HEK293 (cell line): Measurements from ENCODE around the gene SMURF1.

ENCODE experiments used
- CTCF ChIA-PET: fragments of 350-600 bp; formaldehyde crosslinking; extraction: SDS; loops from one replicate; lab custom pipeline; 2021; ENCODE audit warnings: antibody characterized with exemption; lab: Yijun Ruan, JAX
- POLR2A ChIA-PET: fragments of 300-600 bp; formaldehyde crosslinking; extraction: SDS; loops from one replicate; lab custom pipeline; 2020; ENCODE audit warnings: antibody characterized with exemption, inconsistent platforms; lab: Yijun Ruan, JAX
- H3K27ac ChIP-seq: fragments of 200-500 bp; sonication (Bioruptor generic); 2 replicates; pipeline ENCODE4 v1.5.1; 2014; ENCODE audit warnings: low read depth, low read length, control low read depth, inconsistent platforms; ENCODE audit errors: extremely low read depth
- H3K36me3 ChIP-seq, 2 experiments: fragments of 200-500 bp in 1 of 2; sonication (Bioruptor generic) in 1 of 2; 1 replicate in 1 of 2; 2 replicates in 1 of 2; pipeline ENCODE4 v1.5.1; 2014 to 2017; ENCODE audit warnings: inconsistent platforms in 2 of 2, low read length in 2 of 2; ENCODE audit not compliant: control insufficient read depth in 2 of 2, insufficient read depth in 1 of 2
- H3K4me1 ChIP-seq: fragments of 200-500 bp; sonication (Bioruptor generic); 2 replicates; pipeline ENCODE4 v1.5.1; 2014; ENCODE audit warnings: mild to moderate bottlenecking, low read length, inconsistent platforms; ENCODE audit not compliant: control insufficient read depth, insufficient read depth
- H3K4me3 ChIP-seq: 2 replicates; pipeline ENCODE4 v1.5.1; 2011; ENCODE audit warnings: low read depth, mild to moderate bottlenecking, control low read depth, low read length, moderate library complexity
- H3K9me3 ChIP-seq: fragments of 200-500 bp; sonication (Bioruptor generic); 2 replicates; pipeline ENCODE4 v1.5.1; 2014; ENCODE audit warnings: low read depth, low read length, inconsistent platforms; ENCODE audit not compliant: control insufficient read depth, insufficient read depth
- EGR2 ChIP-seq: fragments of 450-650 bp; formaldehyde crosslinking; IDR thresholded peaks from 2 replicates; pipeline ENCODE4 v1.5.1; 2016; ENCODE audit warnings: low read depth, missing biosample characterization, missing genetic modification characterization
- GFI1B ChIP-seq: fragments of 450-650 bp; formaldehyde crosslinking; IDR thresholded peaks from 2 replicates; pipeline ENCODE4 v1.5.1; 2016; ENCODE audit warnings: missing biosample characterization, missing genetic modification characterization
- GLI4 ChIP-seq: fragments of 450-650 bp; formaldehyde crosslinking; IDR thresholded peaks from 2 replicates; pipeline ENCODE4 v1.5.1; 2016; ENCODE audit warnings: missing biosample characterization, missing genetic modification characterization
- PRDM1 ChIP-seq: fragments of 450-650 bp; formaldehyde crosslinking; IDR thresholded peaks from 2 replicates; pipeline ENCODE4; 2016; ENCODE audit warnings: missing biosample characterization, missing genetic modification characterization
- WT1 ChIP-seq: fragments of 450-650 bp; formaldehyde crosslinking; IDR thresholded peaks from 2 replicates; pipeline ENCODE4 v1.5.1; 2016; ENCODE audit warnings: missing biosample characterization, missing genetic modification characterization
- ZBTB17 ChIP-seq: fragments of 450-650 bp; formaldehyde crosslinking; IDR thresholded peaks from 2 replicates; pipeline ENCODE4 v1.5.1; 2016; ENCODE audit warnings: missing biosample characterization, missing genetic modification characterization
- ZFHX2 ChIP-seq: fragments of 450-650 bp; formaldehyde crosslinking; conservative IDR thresholded peaks from 2 replicates; pipeline ENCODE4 v1.5.1; 2016; ENCODE audit warnings: missing biosample characterization, missing genetic modification characterization
- ZFP37 ChIP-seq: fragments of 450-650 bp; formaldehyde crosslinking; IDR thresholded peaks from 2 replicates; pipeline ENCODE4 v1.5.1; 2016; ENCODE audit warnings: missing biosample characterization, missing genetic modification characterization
- ZFP41 ChIP-seq: fragments of 450-650 bp; formaldehyde crosslinking; IDR thresholded peaks from 2 replicates; pipeline ENCODE4 v1.5.1; 2016; ENCODE audit warnings: missing biosample characterization, missing genetic modification characterization, borderline replicate concordance
- ZNF24 ChIP-seq: fragments of 450-650 bp; formaldehyde crosslinking; IDR thresholded peaks from 2 replicates; pipeline ENCODE4 v1.5.1; 2016; ENCODE audit warnings: missing biosample characterization, missing genetic modification characterization
- ZNF555 ChIP-seq: fragments of 450-650 bp; formaldehyde crosslinking; conservative IDR thresholded peaks from 2 replicates; pipeline ENCODE4 v1.5.1; 2017; ENCODE audit warnings: missing biosample characterization, mild to moderate bottlenecking, missing genetic modification characterization, inconsistent platforms
- TF ChIP-seq, protein P1 (sequence below): fragments of 450-650 bp; formaldehyde crosslinking; IDR thresholded peaks from 2 replicates; pipeline ENCODE4 v1.5.1; 2016; ENCODE audit warnings: missing biosample characterization, missing genetic modification characterization
- TF ChIP-seq, protein P2 (sequence below): fragments of 450-650 bp; formaldehyde crosslinking; IDR thresholded peaks from 2 replicates; pipeline ENCODE4 v1.5.1; 2016; ENCODE audit warnings: missing biosample characterization, missing genetic modification characterization
- TF ChIP-seq, protein P3 (sequence below): fragments of 450-650 bp; formaldehyde crosslinking; conservative IDR thresholded peaks from 2 replicates; pipeline ENCODE4 v1.5.1; 2016; ENCODE audit warnings: low read depth, missing biosample characterization, missing genetic modification characterization
- TF ChIP-seq, protein P4 (sequence below): fragments of 450-650 bp; formaldehyde crosslinking; IDR thresholded peaks from 2 replicates; pipeline ENCODE4 v1.5.1; 2016; ENCODE audit warnings: missing biosample characterization, missing genetic modification characterization
- TF ChIP-seq, protein P5 (sequence below): fragments of 450-650 bp; formaldehyde crosslinking; IDR thresholded peaks from 2 replicates; pipeline ENCODE4 v1.5.1; 2016; ENCODE audit warnings: missing biosample characterization, missing genetic modification characterization, borderline replicate concordance

Gene SMURF1

DNA sequence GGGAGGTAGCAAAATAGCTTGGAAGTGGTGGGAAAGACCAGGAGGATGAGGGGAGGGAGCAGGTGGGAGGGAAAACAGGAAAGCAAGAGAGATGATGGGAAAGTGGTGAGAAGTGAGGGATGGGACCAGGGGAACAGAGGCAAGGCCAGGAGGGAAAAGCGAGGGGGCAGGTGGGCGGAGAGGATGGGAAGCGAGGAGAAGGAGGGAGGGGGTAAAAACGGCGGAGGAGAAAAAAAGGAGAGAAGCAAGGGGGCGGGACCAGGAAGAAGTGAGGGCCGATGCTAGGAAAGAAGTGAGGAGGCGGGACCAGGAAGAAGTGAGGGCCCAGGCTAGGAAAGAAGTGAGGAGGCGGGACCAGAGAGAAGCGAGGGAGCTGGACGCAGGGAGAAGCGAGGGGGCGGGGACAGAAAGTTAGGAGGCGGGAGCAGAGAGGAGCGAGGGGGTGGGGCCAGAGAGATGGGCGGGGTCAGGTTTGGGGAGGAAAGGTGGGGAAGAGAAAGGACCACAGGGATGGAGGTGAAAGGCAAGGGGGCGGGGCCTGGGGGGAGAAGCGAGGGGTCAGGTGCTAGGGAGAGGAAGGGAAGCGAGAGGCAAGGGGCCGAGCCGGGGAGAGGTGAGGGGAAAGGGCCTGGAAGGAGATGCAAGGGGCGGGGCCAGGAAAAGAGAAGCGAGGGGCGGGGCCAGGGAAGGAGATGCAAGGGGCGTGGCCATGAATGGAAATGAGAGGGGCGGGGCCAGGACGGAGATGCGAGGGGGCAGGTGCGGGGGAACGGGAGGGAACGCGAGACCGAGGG lies 984 bp downstream of the SMURF1 start (continued):
- no peak for TF ChIP-seq ZFP41 (tag by site-specific recombination)
- peak; percentile 79; the same call in 1 of the 2 replicates for TF ChIP-seq GLI4 (tag by site-specific recombination)
- TF ChIP-seq, protein P1, sequence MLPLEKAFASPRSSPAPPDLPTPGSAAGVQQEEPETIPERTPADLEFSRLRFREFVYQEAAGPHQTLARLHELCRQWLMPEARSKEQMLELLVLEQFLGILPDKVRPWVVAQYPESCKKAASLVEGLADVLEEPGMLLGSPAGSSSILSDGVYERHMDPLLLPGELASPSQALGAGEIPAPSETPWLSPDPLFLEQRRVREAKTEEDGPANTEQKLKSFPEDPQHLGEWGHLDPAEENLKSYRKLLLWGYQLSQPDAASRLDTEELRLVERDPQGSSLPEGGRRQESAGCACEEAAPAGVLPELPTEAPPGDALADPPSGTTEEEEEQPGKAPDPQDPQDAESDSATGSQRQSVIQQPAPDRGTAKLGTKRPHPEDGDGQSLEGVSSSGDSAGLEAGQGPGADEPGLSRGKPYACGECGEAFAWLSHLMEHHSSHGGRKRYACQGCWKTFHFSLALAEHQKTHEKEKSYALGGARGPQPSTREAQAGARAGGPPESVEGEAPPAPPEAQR (tag by site-specific recombination): 0 out of 2 replicates have a peak, but pooled peaks have one; percentile 13
- TF ChIP-seq, protein P2, sequence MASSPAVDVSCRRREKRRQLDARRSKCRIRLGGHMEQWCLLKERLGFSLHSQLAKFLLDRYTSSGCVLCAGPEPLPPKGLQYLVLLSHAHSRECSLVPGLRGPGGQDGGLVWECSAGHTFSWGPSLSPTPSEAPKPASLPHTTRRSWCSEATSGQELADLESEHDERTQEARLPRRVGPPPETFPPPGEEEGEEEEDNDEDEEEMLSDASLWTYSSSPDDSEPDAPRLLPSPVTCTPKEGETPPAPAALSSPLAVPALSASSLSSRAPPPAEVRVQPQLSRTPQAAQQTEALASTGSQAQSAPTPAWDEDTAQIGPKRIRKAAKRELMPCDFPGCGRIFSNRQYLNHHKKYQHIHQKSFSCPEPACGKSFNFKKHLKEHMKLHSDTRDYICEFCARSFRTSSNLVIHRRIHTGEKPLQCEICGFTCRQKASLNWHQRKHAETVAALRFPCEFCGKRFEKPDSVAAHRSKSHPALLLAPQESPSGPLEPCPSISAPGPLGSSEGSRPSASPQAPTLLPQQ (tag by site-specific recombination): peak; percentile 76; the same call in 1 of the 2 replicates

DNA sequence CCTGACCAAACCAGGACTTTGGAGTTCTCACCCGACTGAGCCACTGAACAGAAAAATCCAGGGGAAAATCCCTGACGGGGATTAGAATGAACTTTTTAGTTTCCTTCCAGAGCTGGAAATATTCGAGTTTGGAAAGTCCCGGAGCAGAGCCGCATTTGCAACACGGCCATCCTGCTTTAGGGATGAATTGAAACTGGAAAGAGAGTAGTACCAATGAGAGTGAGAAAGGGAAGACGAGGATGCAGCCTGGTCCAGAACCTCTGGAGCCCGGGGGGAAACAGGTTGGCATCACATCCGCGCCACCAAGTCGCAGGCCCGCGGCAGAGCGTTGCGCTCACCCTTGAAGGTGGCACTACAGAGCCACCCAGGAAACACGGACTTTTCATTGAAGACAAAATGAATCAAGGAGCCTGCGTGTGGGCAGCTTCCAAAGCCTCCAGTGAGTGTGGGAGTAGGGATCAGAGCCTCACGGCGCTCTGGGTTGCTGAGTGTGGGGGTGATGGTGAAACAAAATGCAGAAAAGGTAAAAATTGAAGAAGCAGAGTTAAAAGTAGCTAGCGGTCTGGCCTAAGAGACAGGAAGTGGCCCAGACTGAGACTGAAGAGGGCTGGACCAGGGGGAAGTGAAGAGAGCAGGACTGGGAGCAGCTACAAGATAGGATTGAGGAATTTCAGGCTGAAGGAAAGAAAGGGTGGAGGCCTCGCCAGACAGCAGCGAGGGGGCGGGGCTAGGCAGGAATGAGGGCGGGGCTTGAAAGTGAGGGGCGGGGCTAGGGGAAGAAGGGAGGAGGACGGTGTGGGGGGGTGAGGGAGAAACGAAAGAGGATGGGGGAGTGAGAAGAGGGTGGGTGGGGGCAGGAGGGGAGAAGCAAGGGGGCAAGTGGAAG lies 1.8 kb downstream of the SMURF1 start:
- CTCF ChIA-PET: interaction anchor here (0.6 kb wide), 1 partner anchor 128 kb away, joined by 5 read pairs; no protein-coding TSS in a partner anchor
- Histone ChIP-seq H3K4me1 (0 out of 2 replicates have a peak, but pooled peaks cover 6% of the 10 kb centered on the region), H3K36me3 (no peaks in the 10 kb centered on the region), H3K27ac (peak overlapping the region; percentile 47), H3K9me3 (no peaks in the 10 kb centered on the region), H3K4me3 (peak overlapping the region; percentile 81)
- peak; percentile 84 for TF ChIP-seq EGR2 (tag by site-specific recombination)
- TF ChIP-seq PRDM1: peak; percentile 56; the same call in 1 of the 2 replicates
- peak; percentile 65; the same call in 1 of the 2 replicates for TF ChIP-seq ZBTB17
- TF ChIP-seq WT1 (tag by site-specific recombination): no peak
- TF ChIP-seq ZFP37: no peak
- TF ChIP-seq ZFHX2 (tag by site-specific recombination): peak; percentile 77
- TF ChIP-seq, protein P3, sequence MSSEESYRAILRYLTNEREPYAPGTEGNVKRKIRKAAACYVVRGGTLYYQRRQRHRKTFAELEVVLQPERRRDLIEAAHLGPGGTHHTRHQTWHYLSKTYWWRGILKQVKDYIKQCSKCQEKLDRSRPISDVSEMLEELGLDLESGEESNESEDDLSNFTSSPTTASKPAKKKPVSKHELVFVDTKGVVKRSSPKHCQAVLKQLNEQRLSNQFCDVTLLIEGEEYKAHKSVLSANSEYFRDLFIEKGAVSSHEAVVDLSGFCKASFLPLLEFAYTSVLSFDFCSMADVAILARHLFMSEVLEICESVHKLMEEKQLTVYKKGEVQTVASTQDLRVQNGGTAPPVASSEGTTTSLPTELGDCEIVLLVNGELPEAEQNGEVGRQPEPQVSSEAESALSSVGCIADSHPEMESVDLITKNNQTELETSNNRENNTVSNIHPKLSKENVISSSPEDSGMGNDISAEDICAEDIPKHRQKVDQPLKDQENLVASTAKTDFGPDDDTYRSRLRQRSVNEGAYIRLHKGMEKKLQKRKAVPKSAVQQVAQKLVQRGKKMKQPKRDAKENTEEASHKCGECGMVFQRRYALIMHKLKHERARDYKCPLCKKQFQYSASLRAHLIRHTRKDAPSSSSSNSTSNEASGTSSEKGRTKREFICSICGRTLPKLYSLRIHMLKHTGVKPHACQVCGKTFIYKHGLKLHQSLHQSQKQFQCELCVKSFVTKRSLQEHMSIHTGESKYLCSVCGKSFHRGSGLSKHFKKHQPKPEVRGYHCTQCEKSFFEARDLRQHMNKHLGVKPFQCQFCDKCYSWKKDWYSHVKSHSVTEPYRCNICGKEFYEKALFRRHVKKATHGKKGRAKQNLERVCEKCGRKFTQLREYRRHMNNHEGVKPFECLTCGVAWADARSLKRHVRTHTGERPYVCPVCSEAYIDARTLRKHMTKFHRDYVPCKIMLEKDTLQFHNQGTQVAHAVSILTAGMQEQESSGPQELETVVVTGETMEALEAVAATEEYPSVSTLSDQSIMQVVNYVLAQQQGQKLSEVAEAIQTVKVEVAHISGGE (tag by site-specific recombination): peak; percentile 43
- POLR2A ChIA-PET: interaction anchor here (0.6 to 1.2 kb wide), 4 partner anchors 21 to 231 kb away, joined by 3 to 6 read pairs (median 4); partner anchors contain the start of gene ARPC1A

DNA sequence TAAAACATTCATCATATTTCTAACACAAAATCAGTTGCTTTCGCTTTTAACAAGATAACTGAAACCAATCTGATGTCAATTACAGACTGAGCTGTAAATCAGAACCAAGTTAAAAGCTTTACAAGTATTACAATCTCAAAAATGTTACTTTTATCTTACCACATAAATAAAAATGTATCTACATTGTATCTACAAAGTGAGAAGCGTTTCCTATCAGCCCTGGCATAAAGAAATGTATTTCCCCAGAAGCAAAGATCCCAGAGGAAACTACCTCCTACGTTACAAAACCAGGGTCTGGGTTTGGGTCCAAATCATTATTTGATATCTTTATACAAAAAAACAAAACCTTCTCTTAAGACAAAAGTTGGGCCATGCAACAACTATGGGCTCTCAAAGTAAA lies 2.6 kb downstream of the SMURF1 start:
- no peaks in the 10 kb centered on the region for H3K9me3 ChIP-seq
- H3K4me3 ChIP-seq: peak overlapping the region; percentile 34
- H3K36me3 ChIP-seq: no peaks in the 10 kb centered on the region
- H3K4me1 ChIP-seq: 0 out of 2 replicates have a peak, but pooled peaks cover 6% of the 10 kb centered on the region
- ChIA-PET CTCF (no interaction called here), POLR2A (no interaction called here)
- H3K27ac ChIP-seq: no peak overlapping the region
- TF ChIP-seq, protein P4, sequence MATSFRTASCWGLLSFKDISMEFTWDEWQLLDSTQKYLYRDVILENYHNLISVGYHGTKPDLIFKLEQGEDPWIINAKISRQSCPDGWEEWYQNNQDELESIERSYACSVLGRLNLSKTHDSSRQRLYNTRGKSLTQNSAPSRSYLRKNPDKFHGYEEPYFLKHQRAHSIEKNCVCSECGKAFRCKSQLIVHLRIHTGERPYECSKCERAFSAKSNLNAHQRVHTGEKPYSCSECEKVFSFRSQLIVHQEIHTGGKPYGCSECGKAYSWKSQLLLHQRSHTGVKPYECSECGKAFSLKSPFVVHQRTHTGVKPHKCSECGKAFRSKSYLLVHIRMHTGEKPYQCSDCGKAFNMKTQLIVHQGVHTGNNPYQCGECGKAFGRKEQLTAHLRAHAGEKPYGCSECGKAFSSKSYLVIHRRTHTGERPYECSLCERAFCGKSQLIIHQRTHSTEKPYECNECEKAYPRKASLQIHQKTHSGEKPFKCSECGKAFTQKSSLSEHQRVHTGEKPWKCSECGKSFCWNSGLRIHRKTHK: no peak
- TF ChIP-seq, protein P5, sequence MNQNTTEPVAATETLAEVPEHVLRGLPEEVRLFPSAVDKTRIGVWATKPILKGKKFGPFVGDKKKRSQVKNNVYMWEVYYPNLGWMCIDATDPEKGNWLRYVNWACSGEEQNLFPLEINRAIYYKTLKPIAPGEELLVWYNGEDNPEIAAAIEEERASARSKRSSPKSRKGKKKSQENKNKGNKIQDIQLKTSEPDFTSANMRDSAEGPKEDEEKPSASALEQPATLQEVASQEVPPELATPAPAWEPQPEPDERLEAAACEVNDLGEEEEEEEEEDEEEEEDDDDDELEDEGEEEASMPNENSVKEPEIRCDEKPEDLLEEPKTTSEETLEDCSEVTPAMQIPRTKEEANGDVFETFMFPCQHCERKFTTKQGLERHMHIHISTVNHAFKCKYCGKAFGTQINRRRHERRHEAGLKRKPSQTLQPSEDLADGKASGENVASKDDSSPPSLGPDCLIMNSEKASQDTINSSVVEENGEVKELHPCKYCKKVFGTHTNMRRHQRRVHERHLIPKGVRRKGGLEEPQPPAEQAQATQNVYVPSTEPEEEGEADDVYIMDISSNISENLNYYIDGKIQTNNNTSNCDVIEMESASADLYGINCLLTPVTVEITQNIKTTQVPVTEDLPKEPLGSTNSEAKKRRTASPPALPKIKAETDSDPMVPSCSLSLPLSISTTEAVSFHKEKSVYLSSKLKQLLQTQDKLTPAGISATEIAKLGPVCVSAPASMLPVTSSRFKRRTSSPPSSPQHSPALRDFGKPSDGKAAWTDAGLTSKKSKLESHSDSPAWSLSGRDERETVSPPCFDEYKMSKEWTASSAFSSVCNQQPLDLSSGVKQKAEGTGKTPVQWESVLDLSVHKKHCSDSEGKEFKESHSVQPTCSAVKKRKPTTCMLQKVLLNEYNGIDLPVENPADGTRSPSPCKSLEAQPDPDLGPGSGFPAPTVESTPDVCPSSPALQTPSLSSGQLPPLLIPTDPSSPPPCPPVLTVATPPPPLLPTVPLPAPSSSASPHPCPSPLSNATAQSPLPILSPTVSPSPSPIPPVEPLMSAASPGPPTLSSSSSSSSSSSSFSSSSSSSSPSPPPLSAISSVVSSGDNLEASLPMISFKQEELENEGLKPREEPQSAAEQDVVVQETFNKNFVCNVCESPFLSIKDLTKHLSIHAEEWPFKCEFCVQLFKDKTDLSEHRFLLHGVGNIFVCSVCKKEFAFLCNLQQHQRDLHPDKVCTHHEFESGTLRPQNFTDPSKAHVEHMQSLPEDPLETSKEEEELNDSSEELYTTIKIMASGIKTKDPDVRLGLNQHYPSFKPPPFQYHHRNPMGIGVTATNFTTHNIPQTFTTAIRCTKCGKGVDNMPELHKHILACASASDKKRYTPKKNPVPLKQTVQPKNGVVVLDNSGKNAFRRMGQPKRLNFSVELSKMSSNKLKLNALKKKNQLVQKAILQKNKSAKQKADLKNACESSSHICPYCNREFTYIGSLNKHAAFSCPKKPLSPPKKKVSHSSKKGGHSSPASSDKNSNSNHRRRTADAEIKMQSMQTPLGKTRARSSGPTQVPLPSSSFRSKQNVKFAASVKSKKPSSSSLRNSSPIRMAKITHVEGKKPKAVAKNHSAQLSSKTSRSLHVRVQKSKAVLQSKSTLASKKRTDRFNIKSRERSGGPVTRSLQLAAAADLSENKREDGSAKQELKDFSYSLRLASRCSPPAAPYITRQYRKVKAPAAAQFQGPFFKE (tag by site-specific recombination): no peak
- no peak for TF ChIP-seq ZNF24 (tag by site-specific recombination)
- TF ChIP-seq ZNF555 (tag by site-specific recombination): no peak
- TF ChIP-seq GFI1B (tag by site-specific recombination): no peak
